ENCODE results near the gene LRRC36. TPM values are rescaled to one million over a fixed set of nuclear protein-coding genes. Genes with fewer than 3 reads are reported as not detected.

Gene LRRC36
- total and polyA plus RNA-seq, 2 of the 13 experiments (the other 11 are each of a cell fraction or from before 2014, with no cell fraction given) = 0.12 to 0.15 TPM

- TF ChIP-seq, protein P1, sequence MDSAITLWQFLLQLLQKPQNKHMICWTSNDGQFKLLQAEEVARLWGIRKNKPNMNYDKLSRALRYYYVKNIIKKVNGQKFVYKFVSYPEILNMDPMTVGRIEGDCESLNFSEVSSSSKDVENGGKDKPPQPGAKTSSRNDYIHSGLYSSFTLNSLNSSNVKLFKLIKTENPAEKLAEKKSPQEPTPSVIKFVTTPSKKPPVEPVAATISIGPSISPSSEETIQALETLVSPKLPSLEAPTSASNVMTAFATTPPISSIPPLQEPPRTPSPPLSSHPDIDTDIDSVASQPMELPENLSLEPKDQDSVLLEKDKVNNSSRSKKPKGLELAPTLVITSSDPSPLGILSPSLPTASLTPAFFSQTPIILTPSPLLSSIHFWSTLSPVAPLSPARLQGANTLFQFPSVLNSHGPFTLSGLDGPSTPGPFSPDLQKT (CRISPR knock-in tag; IDR thresholded peaks at IDR 0.05; ENCODE audit: borderline replicate concordance) = no peak
- TF ChIP-seq TBX2 (CRISPR knock-in tag; IDR thresholded peaks at IDR 0.05; ENCODE audit: borderline replicate concordance) (no peak), NKX3-1 (CRISPR knock-in tag; IDR thresholded peaks at IDR 0.05) (no peak), ZNF879 (CRISPR knock-in tag; IDR thresholded peaks at IDR 0.05) (peak; percentile 78; the same call in 1 of the 2 replicates), ZNF253 (CRISPR knock-in tag; IDR thresholded peaks at IDR 0.05; ENCODE audit: borderline replicate concordance) (no peak), ETV5 (CRISPR knock-in tag; IDR thresholded peaks at IDR 0.05; ENCODE audit: borderline replicate concordance) (no peak), GPN1 (CRISPR knock-in tag; IDR thresholded peaks at IDR 0.05; ENCODE audit: borderline replicate concordance) (no peak), ZNF841 (CRISPR knock-in tag; IDR thresholded peaks at IDR 0.05; ENCODE audit: borderline replicate concordance) (no peak), ZNF670 (CRISPR knock-in tag; IDR thresholded peaks at IDR 0.05; ENCODE audit: borderline replicate concordance) (no peak; the same call in 1 of the 2 replicates), ZNF850 (CRISPR knock-in tag; conservative IDR thresholded peaks at IDR 0.05) (0 out of 2 replicates have a peak, but pooled peaks have one; percentile 52), HHEX (CRISPR knock-in tag; IDR thresholded peaks at IDR 0.05) (no peak), MAFK (conservative IDR thresholded peaks at IDR 0.05 in 1 of 2, IDR thresholded peaks at IDR 0.05 in 1 of 2; ENCODE audit: low read length in 2 of 2) (no peak), RCOR2 (CRISPR knock-in tag; IDR thresholded peaks at IDR 0.05) (no peak), PAX8 (CRISPR knock-in tag; IDR thresholded peaks at IDR 0.05; ENCODE audit: borderline replicate concordance) (no peak), ZNF329 (CRISPR knock-in tag; IDR thresholded peaks at IDR 0.05; ENCODE audit: low read depth) (no peak), MLLT10 (CRISPR knock-in tag; IDR thresholded peaks at IDR 0.05) (no peak), ZBTB8A (CRISPR knock-in tag; IDR thresholded peaks at IDR 0.05; ENCODE audit: borderline replicate concordance, low read depth) (no peak), ZNF296 (CRISPR knock-in tag; conservative IDR thresholded peaks at IDR 0.05) (no peak), HNRNPLL (IDR thresholded peaks at IDR 0.05; ENCODE audit: low read depth, low read length, poor library complexity, severe bottlenecking) (no peak), GRHL1 (CRISPR knock-in tag; conservative IDR thresholded peaks at IDR 0.05) (no peak), RXRA (CRISPR knock-in tag; IDR thresholded peaks at IDR 0.05) (no peak), TARDBP (CRISPR knock-in tag; IDR thresholded peaks at IDR 0.05) (no peak), RFX3 (CRISPR knock-in tag; IDR thresholded peaks at IDR 0.05) (no peak), CEBPB (IDR thresholded peaks at IDR 0.05; ENCODE audit: borderline replicate concordance, low read depth, low read length) (no peak), ZNF44 (CRISPR knock-in tag; IDR thresholded peaks at IDR 0.05) (no peak), ZNF724P (CRISPR knock-in tag; IDR thresholded peaks at IDR 0.05; ENCODE audit: borderline replicate concordance) (no peak)
- TF ChIP-seq, protein P2, sequence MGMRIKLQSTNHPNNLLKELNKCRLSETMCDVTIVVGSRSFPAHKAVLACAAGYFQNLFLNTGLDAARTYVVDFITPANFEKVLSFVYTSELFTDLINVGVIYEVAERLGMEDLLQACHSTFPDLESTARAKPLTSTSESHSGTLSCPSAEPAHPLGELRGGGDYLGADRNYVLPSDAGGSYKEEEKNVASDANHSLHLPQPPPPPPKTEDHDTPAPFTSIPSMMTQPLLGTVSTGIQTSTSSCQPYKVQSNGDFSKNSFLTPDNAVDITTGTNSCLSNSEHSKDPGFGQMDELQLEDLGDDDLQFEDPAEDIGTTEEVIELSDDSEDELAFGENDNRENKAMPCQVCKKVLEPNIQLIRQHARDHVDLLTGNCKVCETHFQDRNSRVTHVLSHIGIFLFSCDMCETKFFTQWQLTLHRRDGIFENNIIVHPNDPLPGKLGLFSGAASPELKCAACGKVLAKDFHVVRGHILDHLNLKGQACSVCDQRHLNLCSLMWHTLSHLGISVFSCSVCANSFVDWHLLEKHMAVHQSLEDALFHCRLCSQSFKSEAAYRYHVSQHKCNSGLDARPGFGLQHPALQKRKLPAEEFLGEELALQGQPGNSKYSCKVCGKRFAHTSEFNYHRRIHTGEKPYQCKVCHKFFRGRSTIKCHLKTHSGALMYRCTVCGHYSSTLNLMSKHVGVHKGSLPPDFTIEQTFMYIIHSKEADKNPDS (CRISPR knock-in tag; IDR thresholded peaks at IDR 0.05) = peak; percentile 61; the same call in 1 of the 2 replicates
These were observed 48.4 kb upstream of the LRRC36 start (continued) for GRCh38 chr16:67277999-67278772.
